Bone marrow (tissue), 2 donors: ENCODE data around the gene GSE1.

Experiments
- DNase-seq, 2 donors: peaks; one replicate each; lab custom pipeline; 2025; lab: John Stamatoyannopoulos, UW

GSE1 gene

DNA sequence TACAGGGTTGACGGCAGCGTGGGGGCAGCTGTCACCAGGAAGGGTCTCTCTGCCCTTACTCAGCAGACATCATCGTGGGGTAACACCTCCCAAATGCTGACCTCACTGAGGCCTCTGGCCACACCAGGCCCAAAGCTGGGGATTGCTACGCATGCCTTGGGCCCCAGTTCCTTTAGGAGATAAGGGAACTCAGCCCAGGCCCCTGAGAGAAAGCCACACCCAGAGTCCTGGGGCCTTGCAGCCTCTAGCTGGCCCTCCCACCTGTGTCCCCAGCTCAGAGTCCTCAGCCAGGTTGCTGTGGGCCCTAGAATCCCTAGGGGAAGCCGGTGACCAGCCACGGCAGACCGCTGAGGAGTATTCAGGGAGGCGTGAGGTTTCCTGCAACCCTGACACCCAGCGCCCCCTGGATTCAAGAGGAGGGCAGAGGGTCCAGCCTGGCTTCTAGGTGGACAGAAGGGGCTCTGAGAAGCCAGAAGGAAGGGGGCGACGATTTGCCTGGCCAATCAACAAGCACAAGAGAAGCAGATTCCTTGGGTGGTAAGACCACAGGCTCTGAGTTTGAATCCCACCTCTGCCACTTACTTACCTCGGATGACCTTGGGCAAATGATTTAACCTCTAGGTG is 85.9 kb downstream of the GSE1 start:
- DNase-seq = no peak

DNA sequence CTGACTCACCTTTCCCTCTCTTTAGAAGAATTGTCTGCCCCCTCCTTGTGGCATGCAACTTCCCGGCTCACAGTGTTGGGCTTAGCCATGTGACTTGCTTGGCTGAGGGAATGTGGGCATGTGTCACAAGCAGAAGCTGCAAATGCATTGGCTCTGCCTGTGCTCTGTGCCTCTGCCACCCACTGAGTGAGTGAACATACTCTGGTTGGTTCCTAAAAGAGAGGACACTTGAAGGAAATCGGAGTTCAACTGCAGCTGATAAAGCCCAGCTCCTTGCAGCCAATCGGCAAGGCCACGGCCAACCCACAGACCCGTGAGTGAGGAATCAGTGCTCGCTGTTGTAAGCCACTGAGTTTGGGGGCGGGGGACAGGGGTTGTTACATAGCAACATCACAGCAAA is 86.5 kb downstream of the GSE1 start:
- DNase-seq = no peak

DNA sequence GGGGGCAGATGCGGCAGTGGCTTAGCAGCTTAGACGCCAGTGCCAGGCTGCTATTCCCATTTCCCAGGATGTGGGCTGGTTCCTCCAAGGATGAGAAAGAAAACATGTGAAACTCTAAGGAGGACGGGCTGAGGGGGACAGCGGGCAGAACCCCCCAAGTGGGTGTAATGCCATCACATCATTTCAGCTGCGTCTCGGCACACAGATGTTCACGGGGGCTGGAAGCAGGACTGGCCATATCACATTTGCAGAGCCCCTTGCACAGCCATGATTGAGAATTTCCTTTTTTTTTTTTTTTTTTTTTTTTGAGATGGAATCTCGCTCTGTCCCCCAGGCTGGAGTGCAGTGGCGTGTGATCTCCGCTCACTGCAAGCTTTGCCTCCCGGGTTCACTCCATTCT is 90.9 kb downstream of the GSE1 start:
- DNase-seq = no peak

DNA sequence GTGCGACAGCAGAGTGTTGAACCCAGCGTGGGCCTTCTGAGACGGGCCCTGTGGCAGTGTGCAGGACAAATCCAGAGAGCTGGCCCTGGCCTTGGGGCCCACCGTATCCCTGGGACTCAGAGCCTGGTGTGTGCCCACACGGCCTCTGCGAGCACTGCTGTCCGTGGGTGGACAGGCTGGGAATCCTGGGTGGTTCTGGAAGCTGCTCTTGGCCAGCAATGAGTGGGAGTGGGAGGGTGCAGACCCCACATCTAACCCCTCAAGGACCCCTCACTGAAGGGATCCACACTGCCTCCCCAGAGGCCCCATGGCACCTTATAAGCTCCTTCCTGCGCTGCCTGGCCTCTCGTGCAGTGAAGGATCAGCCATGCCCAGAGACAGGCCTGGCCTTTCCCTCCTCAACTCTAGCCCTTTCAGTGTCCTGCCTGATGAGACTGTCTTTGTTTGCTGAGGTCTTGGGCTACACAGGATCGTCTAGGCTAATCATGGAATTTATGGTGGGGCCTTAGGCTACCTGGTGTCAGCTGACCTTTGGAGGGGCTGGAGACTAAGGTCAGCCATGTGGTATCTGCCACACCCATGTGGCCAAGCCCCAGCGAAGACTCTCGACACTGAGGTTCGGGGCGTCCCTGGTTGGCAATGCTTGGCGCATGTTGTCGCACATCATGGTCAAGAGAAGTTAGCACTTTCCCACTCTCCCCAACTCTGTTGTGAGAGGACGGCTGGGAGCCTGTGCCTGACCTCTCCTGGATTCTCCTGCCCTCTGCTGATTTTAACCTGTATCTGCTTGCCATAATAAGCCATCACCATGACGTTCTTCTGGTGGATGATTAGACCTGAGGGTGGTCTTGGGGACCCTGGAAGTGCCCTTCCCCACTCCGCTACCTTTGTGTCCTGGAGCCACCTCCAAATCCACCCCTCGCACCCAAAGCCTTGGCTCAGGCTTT is 92.1 kb downstream of the GSE1 start:
- DNase-seq = no peak

DNA sequence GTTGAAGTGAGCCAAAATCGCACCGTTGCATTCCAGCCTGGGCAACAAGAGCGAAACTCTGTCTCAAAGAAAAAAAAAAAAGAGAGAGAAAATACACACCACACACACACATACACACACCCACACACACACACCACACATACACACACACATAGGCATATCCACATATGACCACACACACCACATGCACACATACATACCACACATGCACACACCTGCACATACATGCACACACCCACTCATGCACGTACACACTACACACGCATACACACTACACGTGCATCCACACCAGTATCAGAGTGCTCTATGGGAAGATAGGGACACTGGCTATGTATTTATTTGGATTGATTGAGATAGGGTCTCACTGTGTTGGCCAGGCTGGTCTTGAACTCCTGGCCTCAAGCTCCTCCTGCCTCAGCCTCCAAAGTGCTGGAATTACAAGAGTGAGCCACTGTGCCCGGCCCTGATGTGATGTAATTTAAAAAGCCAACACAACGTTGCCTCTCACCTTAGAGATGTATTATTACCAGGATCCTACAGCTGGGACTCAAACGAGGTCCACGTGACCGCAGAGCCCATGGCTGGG is 93.4 kb downstream of the GSE1 start:
- no peak for DNase-seq

DNA sequence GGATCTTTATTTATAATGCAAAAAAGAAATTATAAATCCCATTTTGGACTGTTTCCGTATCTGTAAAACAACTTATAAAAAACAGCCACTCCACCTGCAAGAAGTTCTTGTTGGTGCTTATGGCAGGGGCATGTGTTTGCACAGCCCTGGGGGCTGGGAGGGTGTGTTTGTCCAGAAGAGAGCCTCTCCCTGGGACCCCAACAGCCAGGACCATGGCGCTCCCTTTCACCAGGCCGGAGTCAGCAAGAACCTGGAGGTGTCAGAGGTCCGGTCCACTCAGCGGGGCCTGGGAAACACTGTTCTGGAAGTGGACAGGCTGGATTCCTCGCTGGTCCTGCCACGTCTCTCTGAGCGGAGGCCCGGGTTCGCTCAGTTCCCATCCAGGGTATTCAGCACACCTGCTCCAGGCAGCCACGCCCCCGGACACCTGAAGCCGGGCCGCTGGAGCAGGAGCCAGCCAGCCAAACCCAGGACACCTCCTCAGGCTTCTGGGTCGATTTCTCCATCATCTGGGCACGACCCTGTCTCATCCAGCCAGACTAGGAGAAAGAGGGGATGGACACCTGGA is 94.5 kb downstream of the GSE1 start:
- DNase-seq = no peak

DNA sequence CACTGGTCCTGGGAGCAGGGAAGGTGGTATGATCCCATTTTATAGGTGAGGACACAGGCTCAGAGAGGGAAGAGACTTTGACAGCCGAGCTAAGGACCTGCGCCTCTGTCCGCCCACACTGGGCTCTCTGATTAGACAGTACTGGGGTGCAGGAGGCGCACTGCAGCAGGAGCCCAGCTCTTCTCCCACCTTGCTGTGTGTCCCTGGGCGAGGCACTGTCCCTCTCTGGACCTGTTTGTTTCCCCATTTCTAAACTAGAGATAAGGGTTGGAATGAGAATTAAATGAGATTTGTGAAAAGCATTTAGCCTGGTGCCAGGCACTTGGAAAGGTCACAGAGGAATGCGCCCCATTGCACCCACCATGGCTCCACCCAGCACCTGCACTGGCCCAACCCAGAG is 95.2 kb downstream of the GSE1 start:
- no peak for DNase-seq

DNA sequence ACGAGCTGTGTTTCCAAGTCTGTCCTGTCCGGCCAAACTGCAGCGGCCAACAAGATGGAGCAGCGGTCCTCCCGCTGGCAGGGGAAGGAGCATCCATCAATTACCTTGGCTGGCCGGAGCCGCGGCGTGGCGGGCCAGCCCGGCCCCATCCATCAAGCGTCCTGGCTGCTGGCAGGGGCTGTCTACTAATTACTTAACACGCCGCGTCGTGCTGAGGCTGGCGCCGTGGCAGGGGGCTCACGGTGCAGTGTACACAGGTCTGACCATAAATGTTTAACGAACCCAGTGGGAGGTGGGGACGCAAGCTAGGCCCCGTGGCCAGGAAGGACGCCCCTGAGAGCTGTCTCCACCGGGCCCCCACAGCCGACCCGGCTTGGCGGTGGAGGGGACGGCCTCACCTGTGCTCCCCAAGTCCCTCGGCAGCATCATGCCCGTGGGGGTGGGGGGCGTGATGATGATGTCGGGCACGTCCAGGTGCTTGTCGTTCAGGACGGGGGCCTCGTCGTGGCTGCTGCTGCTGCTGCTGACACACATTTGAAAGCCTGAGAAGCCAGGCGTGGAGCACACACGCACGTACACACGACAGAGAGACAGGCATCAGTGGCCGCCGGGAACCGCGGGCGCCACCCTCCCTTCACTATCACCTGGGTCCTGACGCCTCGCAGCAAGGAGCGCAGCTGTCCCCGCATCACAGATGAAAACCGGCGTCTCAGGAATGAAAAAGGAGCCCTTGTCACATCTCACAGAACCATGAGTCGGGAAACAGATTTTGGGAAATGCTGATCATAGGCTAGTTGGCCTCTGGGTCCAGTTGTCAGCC is 96.9 kb downstream of the GSE1 start:
- DNase-seq = no peak

DNA sequence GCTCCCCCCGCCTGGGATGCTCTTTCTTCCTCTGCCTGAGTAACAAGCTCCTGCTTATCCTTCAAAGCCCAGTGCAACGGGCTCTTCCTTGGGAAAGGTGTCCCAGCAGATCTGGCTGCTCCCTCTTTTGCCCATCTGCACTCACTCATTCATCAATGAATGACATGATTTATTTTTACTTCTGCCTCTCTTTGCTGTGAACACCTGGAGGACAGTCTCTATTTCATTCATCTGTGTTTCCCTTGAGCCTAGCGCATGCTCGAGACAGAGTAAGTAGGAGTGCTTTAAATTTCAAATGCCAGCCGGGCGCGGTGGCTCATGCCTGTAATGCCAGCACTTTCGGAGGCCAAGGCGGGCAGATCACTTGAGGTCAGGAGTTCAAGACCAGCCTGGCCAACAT is 97.6 kb downstream of the GSE1 start:
- DNase-seq = no peak

DNA sequence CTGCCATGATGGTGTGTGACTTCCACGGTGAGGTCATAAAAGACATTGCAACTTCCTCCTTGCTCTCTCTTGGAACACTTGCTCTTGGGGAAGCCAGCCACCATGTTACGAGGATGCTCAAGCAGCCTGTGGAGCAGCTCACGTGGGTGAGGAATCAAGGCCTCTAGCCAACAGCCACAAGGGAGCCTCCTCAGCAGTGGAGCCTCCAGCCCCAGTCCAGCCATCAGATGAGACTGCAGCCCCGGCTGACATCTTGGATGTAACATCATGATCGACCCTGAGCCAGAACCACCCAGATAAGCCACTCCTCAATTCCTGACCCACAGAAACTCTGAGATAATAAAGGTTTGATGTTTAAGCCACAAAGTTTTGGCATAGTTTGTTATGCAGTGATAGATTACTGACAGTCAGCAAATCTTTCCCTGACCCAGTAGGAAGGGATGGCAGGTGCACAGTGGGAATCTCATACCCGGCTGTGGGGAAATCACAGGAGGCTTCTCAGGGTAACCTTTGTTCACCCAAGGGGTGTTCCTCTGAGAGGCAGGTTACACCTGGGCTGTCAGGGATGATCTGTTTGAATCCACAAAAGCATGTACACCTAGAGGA is 99.0 kb downstream of the GSE1 start:
- no peak for DNase-seq

DNA sequence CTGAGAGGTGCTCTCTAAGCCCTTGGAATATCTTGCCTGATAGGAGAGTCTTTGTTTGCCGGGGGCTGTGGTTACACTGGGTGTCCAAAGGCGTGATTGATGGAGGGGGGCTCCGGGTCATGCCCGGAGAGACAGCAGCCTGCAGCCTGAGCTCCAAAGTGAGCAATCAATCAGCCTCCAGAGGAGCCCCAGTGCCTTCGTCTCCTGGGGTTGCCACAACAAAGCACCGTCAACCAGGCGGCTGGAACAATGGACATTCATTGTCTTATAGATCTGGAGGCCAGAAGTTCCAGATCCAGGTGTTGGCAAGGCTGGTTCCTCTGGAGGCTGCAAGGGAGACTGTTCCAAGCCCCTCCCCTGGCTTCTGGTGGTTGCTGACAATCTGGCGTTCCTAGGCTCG is 99.7 kb downstream of the GSE1 start:
- DNase-seq = no peak

DNA sequence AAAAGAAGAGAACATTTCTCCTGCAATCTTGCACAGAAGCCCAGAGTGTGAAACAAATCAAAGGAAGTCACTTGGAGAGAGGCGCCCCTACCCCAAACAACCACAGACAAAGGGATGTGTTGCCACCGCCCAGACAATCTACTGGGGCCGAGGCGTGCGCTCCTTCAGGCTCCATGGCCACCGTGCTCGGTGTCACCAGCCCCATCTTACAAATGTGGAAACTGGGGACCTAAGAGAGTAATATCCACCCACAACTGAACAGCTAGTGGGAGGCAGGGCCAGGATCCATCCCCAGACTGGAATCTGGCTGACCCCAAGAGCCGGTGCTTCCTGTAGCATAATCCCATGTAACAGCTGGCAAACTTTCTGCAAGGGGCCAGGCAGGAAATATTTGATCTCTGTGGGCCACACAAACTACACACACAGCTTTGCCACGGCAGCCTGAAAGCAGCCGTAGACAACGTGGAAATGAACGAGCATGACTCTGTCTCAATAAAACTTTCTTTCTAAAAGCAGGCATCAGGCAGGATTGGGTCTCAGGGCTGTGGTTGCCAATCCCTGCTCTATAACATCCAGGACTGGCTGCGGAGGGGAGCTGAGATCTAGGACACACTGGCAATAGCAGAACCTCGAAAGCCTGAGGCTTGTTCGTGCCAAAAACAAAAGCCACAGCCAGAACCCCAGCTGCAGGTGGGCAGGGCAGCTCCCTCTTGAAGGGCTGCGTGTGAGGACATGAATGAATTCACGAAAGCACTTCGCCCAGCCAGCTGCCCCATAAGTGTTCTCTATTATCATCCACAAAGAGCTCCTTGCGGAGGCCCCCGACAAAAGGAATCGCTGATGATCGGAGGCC is 102.3 kb downstream of the GSE1 start:
- DNase-seq = peak in 1 of 2 donors; percentile 12

DNA sequence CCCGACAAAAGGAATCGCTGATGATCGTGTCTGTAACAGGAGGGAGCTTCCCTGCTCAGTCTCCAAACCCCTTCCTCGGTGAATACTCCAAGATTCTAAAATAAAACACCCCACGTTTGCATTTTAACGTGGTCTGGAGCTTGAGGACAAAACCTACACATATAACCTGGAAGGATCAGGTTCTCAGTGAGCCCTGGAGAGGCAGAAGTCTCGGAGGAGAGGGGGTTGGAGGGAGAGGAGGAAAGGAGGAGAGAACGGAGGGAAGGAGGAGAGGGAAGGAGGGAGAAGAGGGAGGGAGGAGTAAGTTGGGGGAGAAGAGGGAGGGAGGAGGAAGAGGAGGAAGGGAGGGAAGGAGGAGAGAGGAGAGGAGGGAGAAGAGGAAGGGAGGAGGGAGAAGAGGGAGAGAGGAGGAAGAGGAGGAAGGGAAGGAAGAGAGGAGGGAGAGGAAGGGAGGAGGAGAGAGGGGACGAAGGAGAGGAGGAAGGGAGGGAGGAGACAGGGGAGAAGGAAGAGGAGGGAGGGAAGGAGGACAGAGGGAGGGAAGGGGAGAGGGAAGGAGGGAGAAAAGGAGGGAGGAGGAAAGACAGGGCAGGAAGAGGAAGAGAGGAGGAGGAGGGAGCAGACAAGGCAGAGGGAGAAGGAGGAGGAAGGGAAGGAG is 103.0 kb downstream of the GSE1 start:
- no peak for DNase-seq

DNA sequence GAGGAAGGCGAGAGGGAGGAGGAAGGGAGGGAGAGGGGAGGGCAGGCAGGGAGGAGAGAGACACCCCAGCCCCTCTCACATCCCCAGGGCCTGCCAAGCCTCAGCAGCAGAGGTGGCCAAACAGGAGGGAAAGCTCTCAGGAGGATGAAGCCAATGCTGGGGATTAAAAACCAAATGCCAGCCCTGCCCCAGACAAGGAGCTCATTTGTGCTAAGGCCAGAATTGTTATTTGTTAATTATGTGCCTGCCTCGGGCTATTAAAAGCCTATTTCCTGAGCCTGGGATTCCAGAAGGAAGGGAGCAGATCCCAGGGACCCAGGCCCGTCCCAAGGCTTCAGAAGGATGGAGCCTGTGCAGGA is 103.5 kb downstream of the GSE1 start:
- DNase-seq = no peak

DNA sequence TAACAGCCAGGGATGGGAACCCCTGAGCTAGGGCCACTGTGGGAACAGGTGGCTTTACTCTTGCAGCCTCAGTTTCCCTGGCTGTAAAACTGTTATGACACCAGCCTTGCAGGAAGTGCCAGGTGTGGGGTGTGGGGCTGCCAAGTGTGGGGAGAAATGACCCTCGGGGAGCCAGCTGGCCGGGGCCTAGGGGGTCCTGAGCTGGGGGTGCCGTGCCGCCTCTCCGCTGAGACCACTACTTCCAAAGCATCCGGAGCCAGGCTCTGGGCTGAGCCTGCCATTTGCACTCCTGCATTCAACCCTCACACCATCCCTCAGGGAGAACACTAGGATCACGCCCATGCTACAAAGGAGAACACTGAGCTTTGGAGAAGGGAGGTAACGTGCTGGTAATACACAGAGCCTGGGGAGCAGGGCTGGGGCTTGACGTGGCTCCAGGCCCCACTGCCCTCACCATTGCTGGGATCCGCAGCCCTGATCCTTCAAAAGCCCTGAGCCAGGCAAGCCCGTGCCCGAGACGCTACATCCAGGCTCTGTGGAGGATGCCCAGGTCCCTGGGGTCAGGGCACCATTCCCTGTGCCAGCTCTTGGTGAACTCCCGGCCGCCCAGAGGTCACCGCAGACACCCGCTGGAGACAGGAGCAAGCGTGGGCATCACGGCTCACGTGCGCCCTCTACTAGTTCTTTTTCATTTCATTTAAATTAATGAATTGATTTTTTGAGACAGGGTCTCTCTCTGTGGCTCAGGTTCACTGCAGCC is 104.5 kb downstream of the GSE1 start:
- DNase-seq = peak in 1 of 2 donors; percentile 32

DNA sequence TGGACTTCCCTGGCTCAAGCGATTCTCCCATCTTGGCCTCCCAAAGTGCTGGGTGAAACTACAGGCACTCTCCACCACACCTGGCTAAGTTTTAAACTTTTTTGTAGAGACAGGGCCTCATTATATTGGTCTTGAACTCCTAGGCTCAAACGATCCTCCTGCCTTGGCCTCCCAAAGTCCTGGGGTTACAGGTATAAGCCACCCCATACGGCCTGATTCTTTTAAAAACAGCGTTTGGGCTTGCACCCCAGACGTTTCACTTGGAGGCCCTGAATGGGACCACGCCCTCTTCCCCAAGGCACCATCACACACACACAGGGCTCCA is 105.0 kb downstream of the GSE1 start:
- no peak for DNase-seq

DNA sequence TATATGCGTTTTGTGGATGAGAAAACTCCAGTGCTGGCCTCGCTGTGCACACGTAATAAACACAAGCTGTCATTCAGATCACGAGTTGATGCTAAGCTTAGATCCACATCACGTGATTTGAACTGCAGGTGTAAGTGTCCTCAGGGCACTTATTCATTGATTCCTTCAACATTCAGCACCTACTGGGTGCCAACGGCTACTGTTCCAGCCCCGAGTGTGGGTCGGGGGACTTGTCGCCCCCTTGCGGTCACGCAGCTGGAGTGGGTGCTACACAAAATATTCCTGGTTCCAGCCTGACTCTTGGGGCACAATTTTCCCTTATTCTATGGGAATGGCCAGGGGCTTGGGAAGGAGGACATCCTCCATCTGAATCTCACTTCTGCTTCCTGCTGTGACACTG is 105.6 kb downstream of the GSE1 start:
- DNase-seq = no peak

DNA sequence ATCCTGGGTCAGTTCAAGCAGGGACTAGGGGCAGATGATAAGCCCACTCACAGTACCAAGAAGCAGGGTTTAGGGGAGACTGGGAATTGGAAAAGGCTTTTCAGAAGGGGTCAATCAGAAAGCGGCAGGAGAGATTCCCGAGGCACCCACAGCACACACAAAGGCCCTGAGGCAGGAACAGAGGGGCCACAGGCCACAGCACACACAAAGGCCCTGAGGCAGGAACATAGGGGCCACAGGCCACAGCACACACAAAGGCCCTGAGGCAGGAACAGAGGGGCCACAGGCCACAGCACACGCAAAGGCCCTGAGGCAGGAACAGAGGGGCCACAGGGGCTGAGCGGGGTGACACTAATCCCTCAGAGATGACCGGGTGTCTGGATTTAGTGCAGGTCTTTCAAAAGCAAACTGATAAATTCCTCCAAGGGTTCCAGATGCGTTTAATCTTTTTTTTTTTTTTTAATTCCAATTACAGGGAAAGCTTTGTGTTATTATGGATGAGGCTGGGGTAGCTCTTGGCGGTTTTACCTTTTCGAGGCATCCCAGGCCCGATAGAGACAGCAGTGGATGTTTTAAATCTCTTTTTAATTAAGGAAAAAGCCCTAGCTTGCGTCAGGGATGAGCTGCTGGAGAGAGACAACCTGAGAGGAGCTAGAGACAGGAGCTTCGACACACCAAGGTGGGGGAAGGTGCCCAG is 106.6 kb downstream of the GSE1 start:
- no peak for DNase-seq

DNA sequence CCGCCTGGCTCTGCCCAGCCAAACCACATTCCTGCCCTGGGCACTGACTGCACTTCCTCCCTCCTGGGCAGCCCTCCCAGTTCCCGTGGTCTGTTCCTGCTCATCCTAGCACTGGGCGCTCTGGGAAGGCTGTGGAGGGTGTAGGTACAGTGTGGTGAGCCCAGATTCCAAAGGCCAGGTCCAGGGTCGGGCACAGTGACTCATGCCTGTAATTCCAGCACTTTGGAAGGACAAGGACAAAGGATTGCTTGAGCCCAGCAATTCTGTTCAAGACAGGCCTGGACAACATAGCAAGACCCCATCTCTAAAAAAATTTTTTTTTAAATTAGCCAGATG is 107.1 kb downstream of the GSE1 start:
- DNase-seq = no peak
